ENCODE results near the gene OR10J4. TPM values are rescaled to one million over a fixed set of nuclear protein-coding genes. Genes with fewer than 3 reads are reported as not detected.

OR10J4 gene
- total and polyA plus RNA-seq, 2 of the 4 experiments (the other 2 are of a cell fraction) = not detected

DNA sequence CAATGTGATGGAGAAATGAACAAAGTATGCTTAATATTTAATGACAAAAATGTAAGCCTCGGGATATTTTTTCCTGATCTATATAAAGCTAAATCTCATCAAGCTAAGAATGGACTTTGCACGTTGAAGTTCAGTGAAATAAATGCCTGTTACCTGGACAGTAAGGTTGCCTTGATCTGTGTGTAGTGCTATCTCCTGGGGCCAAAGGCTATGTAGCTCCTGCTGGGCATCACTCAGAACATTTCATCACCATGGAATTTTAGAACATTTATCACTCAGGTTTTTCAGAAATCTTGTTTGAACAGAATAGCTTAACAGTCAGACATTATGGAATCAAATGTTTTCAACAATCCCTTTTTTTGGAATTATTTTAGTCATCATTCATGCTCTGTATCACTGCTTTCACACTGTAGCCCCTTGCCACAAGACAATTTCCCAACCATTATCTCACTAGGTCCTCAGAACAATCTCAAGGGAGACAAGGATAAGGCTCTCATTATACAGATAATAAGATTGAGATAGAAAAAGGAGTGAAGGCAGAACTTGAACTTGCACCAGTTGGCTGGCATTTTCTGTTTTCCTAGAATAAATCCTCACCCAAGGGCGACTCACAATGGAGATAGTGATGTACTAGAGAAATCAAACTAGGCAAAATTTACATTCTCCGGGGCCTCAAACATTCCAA is 11.2 kb downstream of the OR10J4 start:
- Histone ChIP-seq H2BK20ac (ENCODE audit: low read depth, low read length) (no peak overlapping the region), H2AK9ac (replicated peaks; ENCODE audit: low read depth, low read length, poor library complexity) (no peak overlapping the region), H4K8ac (ENCODE audit: low read depth in 2 of 2, low read length in 2 of 2) (no peak overlapping the region), H2BK15ac (ENCODE audit: low read depth, low read length) (no peak overlapping the region), H2BK5ac (ENCODE audit: low read depth, low read length, poor library complexity, severe bottlenecking) (no peak overlapping the region), H3K18ac (ENCODE audit: low read depth, low read length) (no peak overlapping the region), H3K23ac (ENCODE audit: low read depth, low read length) (no peak overlapping the region), H3K27me3 (ENCODE audit: control insufficient read depth, insufficient read depth, low read length) (no peaks in the 10 kb centered on the region), H3K9me3 (ENCODE audit: control insufficient read depth, insufficient read depth, low read length) (peaks cover 2% of the 10 kb centered on the region; the same call in 1 of the 2 replicates), H3K27ac (ENCODE audit: insufficient read depth, low read length) (no peak overlapping the region), H4K5ac (ENCODE audit: low read depth, low read length) (no peak overlapping the region), H3K4me3 (ENCODE audit: insufficient read depth, low read depth, low read length) (no peak overlapping the region), H3K36me3 (ENCODE audit: control insufficient read depth, insufficient read depth, low read length) (no peaks in the 10 kb centered on the region), H2AFZ (replicated peaks; ENCODE audit: low read length, poor library complexity) (no peak overlapping the region), H3K56ac (ENCODE audit: extremely low read depth, insufficient read depth, low read length) (no peak overlapping the region), H3K14ac (replicated peaks; ENCODE audit: low read depth, low read length) (no peak overlapping the region), H2BK120ac (ENCODE audit: low read depth, low read length) (no peak overlapping the region), H3K9ac (ENCODE audit: low read depth, low read length) (no peak overlapping the region), H2AK5ac (ENCODE audit: low read depth, low read length) (no peak overlapping the region), H3K4me2 (ENCODE audit: low read depth, low read length) (no peak overlapping the region), H3K79me1 (ENCODE audit: low read depth in 1 of 2, low read length in 2 of 2) (no peaks in the 10 kb centered on the region), H3K4ac (ENCODE audit: low read depth, low read length) (no peak overlapping the region), H4K20me1 (ENCODE audit: insufficient read depth, low read length) (no peaks in the 10 kb centered on the region), H4K91ac (ENCODE audit: insufficient read depth, low read depth, low read length) (no peak overlapping the region), H3K9me1 (ENCODE audit: insufficient read depth, low read length) (no peaks in the 10 kb centered on the region), H3K4me1 (ENCODE audit: control insufficient read depth, insufficient read depth, low read length) (no peaks in the 10 kb centered on the region)
- no peak for TF ChIP-seq FOS (IDR thresholded peaks at IDR 0.05; ENCODE audit: low read depth, low read length)
- no peak for TF ChIP-seq RCOR1 (IDR thresholded peaks at IDR 0.05; ENCODE audit: insufficient replicate concordance, low read length)
- TF ChIP-seq, protein P1, sequence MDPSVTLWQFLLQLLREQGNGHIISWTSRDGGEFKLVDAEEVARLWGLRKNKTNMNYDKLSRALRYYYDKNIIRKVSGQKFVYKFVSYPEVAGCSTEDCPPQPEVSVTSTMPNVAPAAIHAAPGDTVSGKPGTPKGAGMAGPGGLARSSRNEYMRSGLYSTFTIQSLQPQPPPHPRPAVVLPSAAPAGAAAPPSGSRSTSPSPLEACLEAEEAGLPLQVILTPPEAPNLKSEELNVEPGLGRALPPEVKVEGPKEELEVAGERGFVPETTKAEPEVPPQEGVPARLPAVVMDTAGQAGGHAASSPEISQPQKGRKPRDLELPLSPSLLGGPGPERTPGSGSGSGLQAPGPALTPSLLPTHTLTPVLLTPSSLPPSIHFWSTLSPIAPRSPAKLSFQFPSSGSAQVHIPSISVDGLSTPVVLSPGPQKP (IDR thresholded peaks at IDR 0.05; ENCODE audit: borderline replicate concordance, low read depth, low read length) = no peak
- TF ChIP-seq MXI1 (IDR thresholded peaks at IDR 0.05; ENCODE audit: borderline replicate concordance, low read depth, low read length) = no peak
- no peak for TF ChIP-seq CHD1 (IDR thresholded peaks at IDR 0.05; ENCODE audit: low read depth, low read length)
- TF ChIP-seq SMC3 (IDR thresholded peaks at IDR 0.05; ENCODE audit: low read depth, low read length) = no peak
- TF ChIP-seq POLR2A (IDR thresholded peaks at IDR 0.05; ENCODE audit: low read depth, low read length) = no peak
- TF ChIP-seq MAFK (IDR thresholded peaks at IDR 0.05; ENCODE audit: low read depth, low read length) = no peak
- no peak for TF ChIP-seq CEBPB (IDR thresholded peaks at IDR 0.05; ENCODE audit: low read depth, low read length)
- TF ChIP-seq MAZ (IDR thresholded peaks at IDR 0.05; ENCODE audit: borderline replicate concordance, low read depth, low read length) = no peak
- TF ChIP-seq RFX5 (IDR thresholded peaks at IDR 0.05; ENCODE audit: low read depth, low read length) = no peak
- no CpG with 5 or more reads among the region's 4 CpGs for WGBS, 2 experiments (ENCODE audit: extremely low coverage in 2 of 2, insufficient read length in 1 of 2)
- CTCF ChIA-PET = no interaction called here
- ATAC-seq (ENCODE audit: low read depth) (no peak), DNase-seq (no peak)
- in situ Hi-C loops (cut with MboI; ENCODE audit: low sequenced_read_pairs) = no loop called here
- dilution Hi-C loops (cut with HindIII; ENCODE audit: low sequenced_read_pairs, unreplicated experiment) = no loop called here
- intact Hi-C loops (cut with micrococcal nuclease) = no loop called here
- BruUV-seq (replicated peaks) = no TSS peak
- POLR2A ChIA-PET (ENCODE audit: unreplicated experiment) = no interaction called here
